ENCODE results near the gene EIF5A. TPM values are rescaled to one million over a fixed set of nuclear protein-coding genes. Genes with fewer than 3 reads are reported as not detected.

Gene EIF5A
- polyA plus RNA-seq, 3 donors = 465 to 511 (median 485) TPM

GRCh38 chr17:7343250-7343649 is 35.8 kb downstream of the EIF5A start:
- peaks cover 52 to 77% of the 10 kb centered on the region in 2 donors for H3K36me3 ChIP-seq (replicated peaks in 1 of 2; ENCODE audit: control insufficient read depth in 1 of 2, insufficient read depth in 2 of 2, low read length in 2 of 2)
- H3K9me3 ChIP-seq (replicated peaks in 1 of 2; ENCODE audit: control insufficient read depth in 1 of 2, insufficient read depth in 1 of 2, low read length in 2 of 2) = no peaks in the 10 kb centered on the region
- no peak overlapping the region for H3K4me3 ChIP-seq (replicated peaks in 1 of 3; ENCODE audit: low read depth in 2 of 3, low read length in 3 of 3)
- no peak overlapping the region for H3K4me3 Mint-ChIP-seq
- no peak overlapping the region for H3K4me2 ChIP-seq (replicated peaks; ENCODE audit: extremely low read depth, low read length, poor library complexity, severe bottlenecking)
- no peaks in the 10 kb centered on the region for H3K27me3 ChIP-seq (ENCODE audit: control insufficient read depth in 2 of 2, insufficient read depth in 2 of 2, low read length in 2 of 2)
- peaks cover 7% of the 10 kb centered on the region for H3K79me2 ChIP-seq (ENCODE audit: insufficient read depth, low read length)
- intact Hi-C loops (cut with micrococcal nuclease) = loop anchor here in 1 of 2 donors (5.0 kb wide), 1 partner anchor 61 kb away; the partner anchor contains the start of gene SLC2A4
- no peak overlapping the region for H2AFZ ChIP-seq (ENCODE audit: insufficient read depth, low read depth, low read length, poor library complexity, severe bottlenecking)
- H3K9me3 Mint-ChIP-seq = no peaks in the 10 kb centered on the region
- H3K9ac ChIP-seq (ENCODE audit: insufficient read depth, low read length, poor library complexity, severe bottlenecking) = no peak overlapping the region
- H3K36me3 Mint-ChIP-seq = peaks cover 57 to 89% of the 10 kb centered on the region in 2 donors
- TF ChIP-seq CTCF (IDR thresholded peaks at IDR 0.05) = no peak
- H3K27me3 Mint-ChIP-seq (ENCODE audit: low read depth in 3 of 3) = peaks cover 0 to 4% (median 0%) of the 10 kb centered on the region in 3 donors
- 92% methylated on average over 14 of the region's 15 CpGs for WGBS (ENCODE audit: insufficient coverage)
- H4K20me1 ChIP-seq (ENCODE audit: insufficient read depth, low read length) = peaks cover 16% of the 10 kb centered on the region
- H3K27ac Mint-ChIP-seq = no peak overlapping the region
- H3K4me1 Mint-ChIP-seq = peaks cover 8% of the 10 kb centered on the region
- H3K27ac ChIP-seq (ENCODE audit: low read depth in 1 of 2, low read length in 2 of 2) = no peak overlapping the region
- peaks cover 0 to 6% of the 10 kb centered on the region in 2 donors for H3K4me1 ChIP-seq (ENCODE audit: control insufficient read depth in 1 of 2, insufficient read depth in 2 of 2, low read length in 2 of 2)
- DNase-seq = no peak

GRCh38 chr17:7346761-7347614 is 39.6 kb downstream of the EIF5A start:
- intact Hi-C loops (cut with micrococcal nuclease) = loop anchor here in 1 of 2 donors (1.0 kb wide), 1 partner anchor 9 kb away; no protein-coding TSS in a partner anchor
- H3K36me3 Mint-ChIP-seq = peaks cover 48 to 66% of the 10 kb centered on the region in 2 donors

More at GRCh38 chr17:7346761-7347614, 39.6 kb downstream of the EIF5A start:
- DNase-seq = no peak
- Histone ChIP-seq H3K79me2 (ENCODE audit: insufficient read depth, low read length) (no peaks in the 10 kb centered on the region), H3K36me3 (replicated peaks in 1 of 2; ENCODE audit: control insufficient read depth in 1 of 2, insufficient read depth in 2 of 2, low read length in 2 of 2) (peaks cover 51 to 66% of the 10 kb centered on the region in 2 donors), H4K20me1 (ENCODE audit: insufficient read depth, low read length) (peaks cover 38% of the 10 kb centered on the region), H3K4me1 (ENCODE audit: control insufficient read depth in 1 of 2, insufficient read depth in 2 of 2, low read length in 2 of 2) (peaks cover 14 to 23% of the 10 kb centered on the region in 2 donors), H3K9ac (ENCODE audit: insufficient read depth, low read length, poor library complexity, severe bottlenecking) (no peak overlapping the region), H2AFZ (ENCODE audit: insufficient read depth, low read depth, low read length, poor library complexity, severe bottlenecking) (no peak overlapping the region), H3K27me3 (ENCODE audit: control insufficient read depth in 2 of 2, insufficient read depth in 2 of 2, low read length in 2 of 2) (no peaks in the 10 kb centered on the region), H3K27ac (ENCODE audit: low read depth in 1 of 2, low read length in 2 of 2) (no peak overlapping the region), H3K4me3 (replicated peaks in 1 of 3; ENCODE audit: low read depth in 2 of 3, low read length in 3 of 3) (no peak overlapping the region), H3K4me2 (replicated peaks; ENCODE audit: extremely low read depth, low read length, poor library complexity, severe bottlenecking) (no peak overlapping the region), H3K9me3 (replicated peaks in 1 of 2; ENCODE audit: control insufficient read depth in 1 of 2, insufficient read depth in 1 of 2, low read length in 2 of 2) (no peaks in the 10 kb centered on the region)
- peaks cover 17% of the 10 kb centered on the region for H3K4me1 Mint-ChIP-seq
- no peak for TF ChIP-seq CTCF (IDR thresholded peaks at IDR 0.05)
- H3K4me3 Mint-ChIP-seq = no peak overlapping the region
- H3K9me3 Mint-ChIP-seq = no peaks in the 10 kb centered on the region
- WGBS (ENCODE audit: insufficient coverage) = 98% methylated on average over 14 of the region's 18 CpGs
- H3K27me3 Mint-ChIP-seq (ENCODE audit: low read depth in 3 of 3) = no peaks in the 10 kb centered on the region
- peak overlapping the region in 1 of 7 donors; percentile 28 for H3K27ac Mint-ChIP-seq

All from CD14-positive monocyte (primary cell).